SK-N-SH treated with all-trans-retinoic acid at 6 μM for 48 hours (cell line): ENCODE results near the gene NIT2.

Experiments
- ATAC-seq: fragments of 200-7000 bp; cut with Tn5 transposase; 3 replicates; pipeline ENCODE4 v1.9.1; 2020; ENCODE audit warnings: mild to moderate bottlenecking, moderate library complexity
- ARNTL ChIP-seq: fragments of 450-650 bp; formaldehyde crosslinking; IDR thresholded peaks from 2 replicates; pipeline ENCODE4 v1.5.0; 2020; ENCODE audit warnings: low read depth, mild to moderate bottlenecking, moderate library complexity, borderline replicate concordance
- CREB5 ChIP-seq: fragments of 250-450 bp; sonication (Bioruptor Pico); IDR thresholded peaks from 2 replicates; pipeline ENCODE4 v1.5.1; 2020; ENCODE audit warnings: low read depth, mild to moderate bottlenecking, moderate library complexity
- CSDC2 ChIP-seq: fragments of 250-450 bp; sonication (Bioruptor Pico); IDR thresholded peaks from 2 replicates; pipeline ENCODE4 v1.5.0; 2020; ENCODE audit warnings: mild to moderate bottlenecking, moderate library complexity
- CSRNP3 ChIP-seq: fragments of 250-450 bp; sonication (Bioruptor Pico); IDR thresholded peaks from 2 replicates; pipeline ENCODE4 v1.5.1; 2021; ENCODE audit warnings: mild to moderate bottlenecking, moderate library complexity
- ESRRG ChIP-seq: fragments of 250-450 bp; sonication (Bioruptor Pico); IDR thresholded peaks from 2 replicates; pipeline ENCODE4 v1.6.1; 2021; ENCODE audit warnings: mild to moderate bottlenecking
- GLIS3 ChIP-seq: fragments of 250-450 bp; sonication (Bioruptor Pico); IDR thresholded peaks from 2 replicates; pipeline ENCODE4 v1.5.0; 2020; ENCODE audit warnings: mild to moderate bottlenecking, moderate library complexity
- OSR1 ChIP-seq: fragments of 250-450 bp; sonication (Bioruptor Pico); IDR thresholded peaks from 2 replicates; pipeline ENCODE4 v1.8.0; 2022; ENCODE audit warnings: moderate library complexity, mild to moderate bottlenecking, inconsistent platforms
- PATZ1 ChIP-seq: fragments of 250-450 bp; sonication (Bioruptor Pico); IDR thresholded peaks from 2 replicates; pipeline ENCODE4 v1.8.0; 2020; ENCODE audit warnings: mild to moderate bottlenecking, moderate library complexity, borderline replicate concordance
- POU6F1 ChIP-seq: fragments of 250-450 bp; sonication (Bioruptor Pico); IDR thresholded peaks from 2 replicates; pipeline ENCODE4 v1.8.0; 2021; ENCODE audit warnings: low read depth, mild to moderate bottlenecking, moderate library complexity, borderline replicate concordance
- PPARA ChIP-seq: fragments of 250-450 bp; sonication (Bioruptor Pico); IDR thresholded peaks from 2 replicates; pipeline ENCODE4 v1.5.0; 2020; ENCODE audit warnings: mild to moderate bottlenecking, borderline replicate concordance
- RARB ChIP-seq: fragments of 250-450 bp; sonication (Bioruptor Pico); IDR thresholded peaks from 2 replicates; pipeline ENCODE4 v1.8.0; 2021; ENCODE audit warnings: mild to moderate bottlenecking, moderate library complexity
- SNAI2 ChIP-seq: fragments of 250-450 bp; sonication (Bioruptor Pico); IDR thresholded peaks from 2 replicates; pipeline ENCODE4 v1.5.0; 2020; ENCODE audit warnings: mild to moderate bottlenecking, moderate library complexity
- TCF4 ChIP-seq: fragments of 250-450 bp; sonication (Bioruptor Pico); IDR thresholded peaks from 2 replicates; pipeline ENCODE4 v1.8.0; 2021; ENCODE audit warnings: mild to moderate bottlenecking, moderate library complexity, borderline replicate concordance
- TOX ChIP-seq: fragments of 250-450 bp; sonication (Bioruptor Pico); IDR thresholded peaks from 2 replicates; pipeline ENCODE4 v1.8.0; 2021; ENCODE audit warnings: mild to moderate bottlenecking, moderate library complexity, borderline replicate concordance
- TSHZ2 ChIP-seq: fragments of 250-450 bp; sonication (Bioruptor Pico); IDR thresholded peaks from 2 replicates; pipeline ENCODE4 v1.5.0; 2020; ENCODE audit warnings: mild to moderate bottlenecking, moderate library complexity
- ZC3H10 ChIP-seq: fragments of 250-450 bp; sonication (Bioruptor Pico); IDR thresholded peaks from 2 replicates; pipeline ENCODE4 v1.5.1; 2021; ENCODE audit warnings: mild to moderate bottlenecking, moderate library complexity
- ZFP3 ChIP-seq: fragments of 250-450 bp; sonication (Bioruptor Pico); IDR thresholded peaks from 2 replicates; pipeline ENCODE4 v1.5.0; 2020; ENCODE audit warnings: mild to moderate bottlenecking, moderate library complexity
- ZFP30 ChIP-seq: fragments of 450-650 bp; formaldehyde crosslinking; IDR thresholded peaks from 2 replicates; pipeline ENCODE4 v1.5.0; 2022; ENCODE audit warnings: mild to moderate bottlenecking, moderate library complexity
- ZNF565 ChIP-seq: fragments of 450-650 bp; formaldehyde crosslinking; conservative IDR thresholded peaks from 2 replicates; pipeline ENCODE4 v1.5.0; 2020; ENCODE audit warnings: low read depth, mild to moderate bottlenecking, moderate library complexity
- ZNF70 ChIP-seq: fragments of 450-650 bp; formaldehyde crosslinking; IDR thresholded peaks from 2 replicates; pipeline ENCODE4 v1.5.0; 2020; ENCODE audit warnings: mild to moderate bottlenecking, moderate library complexity

Gene NIT2

GRCh38 chr3:100289339-100289738 lies 45.2 kb upstream of the NIT2 start:
- no peak for ATAC-seq
- TF ChIP-seq PATZ1 (CRISPR knock-in tag), result no peak
- TF ChIP-seq ZFP3 (CRISPR knock-in tag), result no peak
- no peak for TF ChIP-seq ZNF70 (CRISPR knock-in tag)
- TF ChIP-seq ESRRG, result no peak
- TF ChIP-seq GLIS3 (CRISPR knock-in tag), result no peak
- TF ChIP-seq ZFP30 (CRISPR knock-in tag), result no peak
- TF ChIP-seq POU6F1 (CRISPR knock-in tag), result no peak
- no peak for TF ChIP-seq OSR1
- TF ChIP-seq CSRNP3 (CRISPR knock-in tag), result no peak
- no peak for TF ChIP-seq SNAI2
- TF ChIP-seq ZNF565 (CRISPR knock-in tag), result no peak
- TF ChIP-seq ARNTL (CRISPR knock-in tag), result no peak
- TF ChIP-seq RARB (CRISPR knock-in tag), result no peak
- no peak for TF ChIP-seq ZC3H10 (CRISPR knock-in tag)
- no peak for TF ChIP-seq PPARA
- no peak for TF ChIP-seq TCF4 (CRISPR knock-in tag)
- no peak for TF ChIP-seq TOX
- TF ChIP-seq TSHZ2 (CRISPR knock-in tag), result no peak
- TF ChIP-seq CREB5, result no peak
- TF ChIP-seq, all 23 proteins: peak for 0

GRCh38 chr3:100295089-100295488 lies 39.5 kb upstream of the NIT2 start:
- no peak for ATAC-seq
- TF ChIP-seq CSDC2 (no peak), OSR1 (no peak), SNAI2 (no peak), TSHZ2 (CRISPR knock-in tag) (no peak), RARB (CRISPR knock-in tag) (no peak), ZFP30 (CRISPR knock-in tag) (no peak), POU6F1 (CRISPR knock-in tag) (no peak)
- TF ChIP-seq, all 23 proteins: peak for 0
